ENCODE data around the gene PCSK6. TPM values are rescaled to one million over a fixed set of nuclear protein-coding genes. Genes with fewer than 3 reads are reported as not detected.

PCSK6 gene
- total and polyA plus RNA-seq, 7 donors = 8.3 to 32.7 (median 13.3) TPM

DNA sequence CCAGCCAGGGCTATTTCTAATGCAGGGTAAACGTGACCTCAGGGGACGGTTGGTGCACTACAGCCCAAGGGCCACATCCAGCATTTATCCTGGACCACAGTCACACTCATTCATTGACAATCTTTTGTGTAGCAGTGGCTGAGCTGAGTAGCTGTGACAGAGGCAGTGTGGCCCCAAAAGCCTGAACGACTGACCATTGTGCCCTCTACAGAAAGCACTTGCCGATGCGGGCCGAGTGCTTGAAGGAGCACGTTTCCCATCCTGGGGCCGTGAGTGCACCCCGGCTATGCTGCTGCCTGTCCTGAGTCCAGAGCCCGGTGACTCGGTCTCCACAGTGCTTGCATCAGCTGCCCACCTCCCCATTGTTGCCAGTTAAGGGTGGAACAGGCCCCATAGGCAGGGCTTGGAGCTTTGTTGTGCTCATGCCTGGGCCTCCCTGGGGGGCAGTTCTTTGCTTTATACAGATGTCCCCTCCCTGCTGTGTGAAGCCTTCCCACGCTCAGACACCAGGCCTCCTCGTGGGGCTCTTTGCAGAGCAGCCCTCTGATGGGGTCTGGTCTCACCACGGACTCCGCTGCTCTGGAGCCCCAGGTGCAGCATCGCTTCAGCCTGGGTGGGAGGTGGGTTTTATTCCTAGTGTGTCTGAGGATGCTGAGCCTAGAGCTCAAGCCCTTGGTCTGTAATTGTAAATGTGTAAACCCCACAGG, 181.5 kb downstream of the PCSK6 start:
- no peaks in the 10 kb centered on the region for H3K4me1 ChIP-seq
- H3K36me3 ChIP-seq (ENCODE audit: insufficient read depth in 1 of 2, low read depth in 1 of 2) = peaks cover 0 to 37% of the 10 kb centered on the region in 2 donors
- no peak for DNase-seq
- no peak overlapping the region for H3K27ac ChIP-seq
- peaks cover 0 to 1% (median 0%) of the 10 kb centered on the region in 3 donors for H3K27me3 ChIP-seq (ENCODE audit: insufficient read depth in 3 of 3, low read length in 2 of 3)
- no peak overlapping the region for H3K4me3 ChIP-seq
- intact Hi-C loops (cut with DNase I) = loop anchor here in 1 of 2 donors (10.0 kb wide), 2 partner anchors 57 to 117 kb away; no protein-coding TSS in a partner anchor
- H3K9me3 ChIP-seq = no peaks in the 10 kb centered on the region
- WGBS, 3 donors = 77 to 85% (median 79%) methylated on average over 16 of the region's 16 CpGs
- ATAC-seq = no peak
- TF ChIP-seq, protein P1, sequence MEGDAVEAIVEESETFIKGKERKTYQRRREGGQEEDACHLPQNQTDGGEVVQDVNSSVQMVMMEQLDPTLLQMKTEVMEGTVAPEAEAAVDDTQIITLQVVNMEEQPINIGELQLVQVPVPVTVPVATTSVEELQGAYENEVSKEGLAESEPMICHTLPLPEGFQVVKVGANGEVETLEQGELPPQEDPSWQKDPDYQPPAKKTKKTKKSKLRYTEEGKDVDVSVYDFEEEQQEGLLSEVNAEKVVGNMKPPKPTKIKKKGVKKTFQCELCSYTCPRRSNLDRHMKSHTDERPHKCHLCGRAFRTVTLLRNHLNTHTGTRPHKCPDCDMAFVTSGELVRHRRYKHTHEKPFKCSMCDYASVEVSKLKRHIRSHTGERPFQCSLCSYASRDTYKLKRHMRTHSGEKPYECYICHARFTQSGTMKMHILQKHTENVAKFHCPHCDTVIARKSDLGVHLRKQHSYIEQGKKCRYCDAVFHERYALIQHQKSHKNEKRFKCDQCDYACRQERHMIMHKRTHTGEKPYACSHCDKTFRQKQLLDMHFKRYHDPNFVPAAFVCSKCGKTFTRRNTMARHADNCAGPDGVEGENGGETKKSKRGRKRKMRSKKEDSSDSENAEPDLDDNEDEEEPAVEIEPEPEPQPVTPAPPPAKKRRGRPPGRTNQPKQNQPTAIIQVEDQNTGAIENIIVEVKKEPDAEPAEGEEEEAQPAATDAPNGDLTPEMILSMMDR (IDR thresholded peaks at IDR 0.05) = no peak

GRCh38 chr15:101307048-101307896, 182.2 kb downstream of the PCSK6 start:
- TF ChIP-seq, protein P1 (IDR thresholded peaks at IDR 0.05) = no peak
- Histone ChIP-seq H3K9me3 (no peaks in the 10 kb centered on the region), H3K36me3 (ENCODE audit: insufficient read depth in 1 of 2, low read depth in 1 of 2) (peaks cover 0 to 36% of the 10 kb centered on the region in 2 donors), H3K27me3 (ENCODE audit: insufficient read depth in 3 of 3, low read length in 2 of 3) (peaks cover 0 to 1% (median 0%) of the 10 kb centered on the region in 3 donors), H3K4me3 (no peak overlapping the region), H3K27ac (no peak overlapping the region), H3K4me1 (no peaks in the 10 kb centered on the region)
- ATAC-seq (no peak), DNase-seq (no peak)
- intact Hi-C loops (cut with DNase I) = loop anchor here in 1 of 2 donors (10.0 kb wide), 2 partner anchors 58 to 118 kb away; no protein-coding TSS in a partner anchor
- WGBS, 3 donors = 67 to 76% (median 68%) methylated on average over 24 of the region's 24 CpGs

DNA sequence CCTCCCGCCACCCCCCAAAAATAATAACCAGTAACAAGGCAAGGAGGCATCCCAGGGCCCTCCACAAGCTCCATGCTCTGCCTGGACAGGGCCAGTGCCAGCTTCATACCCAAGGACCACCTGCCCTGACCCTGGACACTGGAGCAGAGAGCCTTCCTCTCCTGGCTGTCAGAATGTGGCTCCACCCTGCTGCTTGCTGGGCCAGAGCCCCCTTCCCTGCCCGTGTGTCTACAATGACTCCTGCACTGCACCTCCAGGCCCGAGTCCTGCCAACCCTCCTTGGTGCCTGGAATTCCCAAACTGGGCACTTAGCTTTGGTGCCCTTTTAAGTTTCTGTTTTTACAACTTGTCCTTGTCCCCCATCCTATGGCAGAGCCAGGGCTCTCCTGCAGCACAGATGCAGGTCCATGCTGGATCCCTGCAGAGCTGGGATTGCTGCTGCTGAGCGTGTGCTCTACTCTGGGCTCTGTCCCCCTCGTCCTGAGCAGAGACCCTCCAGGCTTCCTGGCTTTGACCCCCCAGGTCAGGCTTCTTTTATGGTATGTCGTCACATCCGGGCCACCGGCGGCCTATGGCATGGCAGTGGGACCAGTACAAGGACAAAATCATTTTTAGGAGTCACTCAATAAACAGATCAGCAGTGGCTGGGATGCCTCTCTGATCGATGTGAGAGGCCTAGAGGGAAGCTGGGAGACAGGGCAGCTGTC, 183.0 kb downstream of the PCSK6 start:
- Histone ChIP-seq H3K9me3 (no peaks in the 10 kb centered on the region), H3K36me3 (ENCODE audit: insufficient read depth in 1 of 2, low read depth in 1 of 2) (peaks cover 0 to 36% of the 10 kb centered on the region in 2 donors), H3K27me3 (ENCODE audit: insufficient read depth in 3 of 3, low read length in 2 of 3) (peaks cover 0 to 1% (median 0%) of the 10 kb centered on the region in 3 donors), H3K4me1 (no peaks in the 10 kb centered on the region), H3K27ac (no peak overlapping the region), H3K4me3 (no peak overlapping the region)
- ATAC-seq = no peak
- TF ChIP-seq, protein P1 (IDR thresholded peaks at IDR 0.05) = no peak
- no peak for DNase-seq
- intact Hi-C loops (cut with DNase I) = loop anchor here in 1 of 2 donors (10.0 kb wide), 2 partner anchors 58 to 118 kb away; no protein-coding TSS in a partner anchor
- 78% methylated on average over 10 of the region's 10 CpGs for WGBS, 3 donors

GRCh38 chr15:101305820-101306255, 183.7 kb downstream of the PCSK6 start:
- H3K27ac ChIP-seq = no peak overlapping the region

More at GRCh38 chr15:101305820-101306255, 183.7 kb downstream of the PCSK6 start:
- 74 to 87% (median 76%) methylated on average over 8 of the region's 8 CpGs for WGBS, 3 donors
- Histone ChIP-seq H3K4me1 (no peaks in the 10 kb centered on the region), H3K4me3 (no peak overlapping the region), H3K36me3 (ENCODE audit: insufficient read depth in 1 of 2, low read depth in 1 of 2) (peaks cover 0 to 36% of the 10 kb centered on the region in 2 donors), H3K9me3 (no peaks in the 10 kb centered on the region), H3K27me3 (ENCODE audit: insufficient read depth in 3 of 3, low read length in 2 of 3) (peaks cover 0 to 1% (median 0%) of the 10 kb centered on the region in 3 donors)
- no peak for ATAC-seq
- no peak for DNase-seq
- TF ChIP-seq, protein P1 (IDR thresholded peaks at IDR 0.05) = no peak
- intact Hi-C loops (cut with DNase I) = loop anchor here in 1 of 2 donors (10.0 kb wide), 2 partner anchors 59 to 119 kb away; no protein-coding TSS in a partner anchor
